Measurements from ENCODE around the gene PHOX2B. TPM values are rescaled to one million over a fixed set of nuclear protein-coding genes. Genes with fewer than 3 reads are reported as not detected.
A peak's percentile ranks its signal among the peaks of the same experiment; 100 is the strongest.

PHOX2B gene
- total RNA-seq, 2 donors from 2014 or later: not detected

GRCh38 chr4:41746440-41747229, 1.9 kb downstream of the PHOX2B start:
- Mint-ChIP-seq H3K4me3 (peak overlapping the region; percentile 33), H3K36me3 (ENCODE audit: low read depth) (no peaks in the 10 kb centered on the region), H3K27me3 (ENCODE audit: insufficient read depth) (peaks cover 98% of the 10 kb centered on the region), H3K27ac (no peak overlapping the region), H3K4me1 (peaks cover 28% of the 10 kb centered on the region), H3K9me3 (peaks cover 16% of the 10 kb centered on the region)
- no peak overlapping the region for H3K9ac ChIP-seq (ENCODE audit: extremely low read depth, low read length, poor library complexity, severe bottlenecking)
- peaks cover 16% of the 10 kb centered on the region for H3K9me3 ChIP-seq (ENCODE audit: control insufficient read depth, low read length)
- WGBS, 2 experiments (ENCODE audit: insufficient coverage in 1 of 2, insufficient read length in 1 of 2): 2 to 4% methylated on average over 9 to 37 of the region's 37 CpGs
- no peaks in the 10 kb centered on the region for H3K36me3 ChIP-seq (ENCODE audit: control insufficient read depth, insufficient read depth, low read length)
- no peak for TF ChIP-seq CTCF (conservative IDR thresholded peaks at IDR 0.05)
- peak overlapping the region; percentile 64 for H3K4me3 ChIP-seq (ENCODE audit: low read length)
- no peak overlapping the region for H3K27ac ChIP-seq (ENCODE audit: low read depth, low read length)
- H3K27me3 ChIP-seq (ENCODE audit: control insufficient read depth, insufficient read depth, low read length, poor library complexity, severe bottlenecking): peaks cover 99% of the 10 kb centered on the region
- peak; percentile 66 for DNase-seq
- no peaks in the 10 kb centered on the region for H3K4me1 ChIP-seq (ENCODE audit: control insufficient read depth, insufficient read depth, low read length)

GRCh38 chr4:41746025-41746439, 2.5 kb downstream of the PHOX2B start:
- H3K27me3 ChIP-seq (ENCODE audit: control insufficient read depth, insufficient read depth, low read length, poor library complexity, severe bottlenecking): peaks cover 99% of the 10 kb centered on the region
- 1% methylated on average over 36 of the region's 36 CpGs; no CpG with 5 or more reads in 1 of the 2 experiments for WGBS, 2 experiments (ENCODE audit: insufficient coverage in 1 of 2, insufficient read length in 1 of 2)
- no peak for TF ChIP-seq CTCF (conservative IDR thresholded peaks at IDR 0.05)
- Mint-ChIP-seq H3K4me1 (peaks cover 25% of the 10 kb centered on the region), H3K27me3 (ENCODE audit: insufficient read depth) (peaks cover 99% of the 10 kb centered on the region), H3K4me3 (peak overlapping the region; percentile 33), H3K36me3 (ENCODE audit: low read depth) (no peaks in the 10 kb centered on the region), H3K9me3 (peaks cover 16% of the 10 kb centered on the region), H3K27ac (no peak overlapping the region)
- no peaks in the 10 kb centered on the region for H3K36me3 ChIP-seq (ENCODE audit: control insufficient read depth, insufficient read depth, low read length)
- peak; percentile 70 for DNase-seq
- no peak overlapping the region for H3K27ac ChIP-seq (ENCODE audit: low read depth, low read length)
- H3K9me3 ChIP-seq (ENCODE audit: control insufficient read depth, low read length): peaks cover 16% of the 10 kb centered on the region
- H3K4me3 ChIP-seq (ENCODE audit: low read length): no peak overlapping the region
- no peak overlapping the region for H3K9ac ChIP-seq (ENCODE audit: extremely low read depth, low read length, poor library complexity, severe bottlenecking)
- no peaks in the 10 kb centered on the region for H3K4me1 ChIP-seq (ENCODE audit: control insufficient read depth, insufficient read depth, low read length)

- Mint-ChIP-seq H3K9me3 (peaks cover 16% of the 10 kb centered on the region), H3K4me1 (peaks cover 21% of the 10 kb centered on the region), H3K27ac (no peak overlapping the region), H3K36me3 (ENCODE audit: low read depth) (no peaks in the 10 kb centered on the region), H3K27me3 (ENCODE audit: insufficient read depth) (peaks cover 99% of the 10 kb centered on the region), H3K4me3 (peak overlapping the region; percentile 33)
- Histone ChIP-seq H3K4me3 (ENCODE audit: low read length) (no peak overlapping the region), H3K36me3 (ENCODE audit: control insufficient read depth, insufficient read depth, low read length) (no peaks in the 10 kb centered on the region), H3K9me3 (ENCODE audit: control insufficient read depth, low read length) (peaks cover 16% of the 10 kb centered on the region), H3K27ac (ENCODE audit: low read depth, low read length) (no peak overlapping the region), H3K9ac (ENCODE audit: extremely low read depth, low read length, poor library complexity, severe bottlenecking) (no peak overlapping the region), H3K4me1 (ENCODE audit: control insufficient read depth, insufficient read depth, low read length) (no peaks in the 10 kb centered on the region), H3K27me3 (ENCODE audit: control insufficient read depth, insufficient read depth, low read length, poor library complexity, severe bottlenecking) (peaks cover 99% of the 10 kb centered on the region)
- TF ChIP-seq CTCF (conservative IDR thresholded peaks at IDR 0.05): no peak
- DNase-seq: peak; percentile 78
- WGBS, 2 experiments (ENCODE audit: insufficient coverage in 1 of 2, insufficient read length in 1 of 2): 2 to 4% methylated on average over 21 to 54 of the region's 54 CpGs
These were observed 3.1 kb downstream of the PHOX2B start for GRCh38 chr4:41745292-41746024.
